Right cardiac atrium (tissue), 5 donors: ENCODE measurements around the gene TTC33. TPM values are rescaled to one million over a fixed set of nuclear protein-coding genes. Genes with fewer than 3 reads are reported as not detected.
"Not testable (repeated sequence)": the region's sequence is repeated elsewhere in the genome, so short reads cannot be mapped to it uniquely, and the experiment has no call there.

Experiments
- ATAC-seq, 2 donors: fragments of 200-7000 bp; cut with Tn5 transposase; one replicate each; pipeline versions ENCODE4 v1.8.0 to v1.9.1; 2020; ENCODE audit warnings: moderate library complexity in 2 of 2, mild to moderate bottlenecking in 1 of 2
- DNase-seq, 3 donors: peaks; one replicate each; pipeline ENCODE4 v3.0.0-alpha.2; 2020
- H3K27ac ChIP-seq: one replicate; pipeline ENCODE4 v1.5.1; 2013; ENCODE audit warnings: mild to moderate bottlenecking, low read length, control low read depth, moderate library complexity
- H3K27me3 ChIP-seq: one replicate; pipeline ENCODE4 v1.6.1; 2013; ENCODE audit not compliant: control insufficient read depth, insufficient read depth
- H3K4me1 ChIP-seq: one replicate; pipeline ENCODE4 v1.6.1; 2013; ENCODE audit warnings: low read length; ENCODE audit not compliant: control insufficient read depth, insufficient read depth
- H3K4me3 ChIP-seq: one replicate; pipeline ENCODE4 v1.5.1; 2013; ENCODE audit warnings: low read length, control low read depth
- H3K9me3 ChIP-seq: one replicate; pipeline ENCODE4 v1.6.1; 2013; ENCODE audit warnings: low read length; ENCODE audit not compliant: control insufficient read depth
- WGBS: extraction: QIAGEN DNeasy Blood & Tissue Kit; methylation state at CpG from one replicate; pipeline ENCODE4 v1.1.7; 2013; 5-methylcytosine and 5-hydroxymethylcytosine counted together
- intact Hi-C, 4 donors: fragments of 100-400 bp; cut with DNase I; formaldehyde crosslinking; loops; one replicate each; pipeline versions ENCODE4 v1.11.0 to v1.14.0; 2022 to 2023
- polyA plus RNA-seq: library from polyadenylated mRNA; stranded (reverse); fragments of 200-250 nt; gene quantifications from one replicate; pipeline ENCODE4 v1.2.3, GENCODE V29; 2013
- total RNA-seq, 4 donors: library from RNA; stranded (reverse); fragmentation: NEBNext Ultra II Directional; extraction: Animal tissue kit (Norgen Biotek cat#: 25700); gene quantifications; one replicate each; pipeline ENCODE4 v1.2.1, GENCODE V29; 2021
- donor health status: healthy with polysubstance abuse.
- donor health status: DM: no; HTN: yes; CAD: no.
- donor health status: DM: no; HTN: no; CAD: no.
- donor health status: DM: no; HTN: yes; CAD: no; lungs with severe emphysema.
- donor health status: DM: yes; HTN: yes; CAD: no.

Gene TTC33
- total and polyA plus RNA-seq, 5 donors = 7.2 to 17.5 (median 16.7) TPM

GRCh38 chr5:40746703-40747102 is 9.1 kb downstream of the TTC33 start:
- WGBS = 40% methylated on average over 4 of the region's 4 CpGs
- H3K9me3 ChIP-seq = no peaks in the 10 kb centered on the region
- no peak overlapping the region for H3K27ac ChIP-seq
- no peaks in the 10 kb centered on the region for H3K27me3 ChIP-seq
- no peak overlapping the region for H3K4me3 ChIP-seq
- ATAC-seq (peak in 1 of 2 donors; percentile 52), DNase-seq (no peak)
- no peaks in the 10 kb centered on the region for H3K4me1 ChIP-seq
- intact Hi-C loops = no loop called here

DNA sequence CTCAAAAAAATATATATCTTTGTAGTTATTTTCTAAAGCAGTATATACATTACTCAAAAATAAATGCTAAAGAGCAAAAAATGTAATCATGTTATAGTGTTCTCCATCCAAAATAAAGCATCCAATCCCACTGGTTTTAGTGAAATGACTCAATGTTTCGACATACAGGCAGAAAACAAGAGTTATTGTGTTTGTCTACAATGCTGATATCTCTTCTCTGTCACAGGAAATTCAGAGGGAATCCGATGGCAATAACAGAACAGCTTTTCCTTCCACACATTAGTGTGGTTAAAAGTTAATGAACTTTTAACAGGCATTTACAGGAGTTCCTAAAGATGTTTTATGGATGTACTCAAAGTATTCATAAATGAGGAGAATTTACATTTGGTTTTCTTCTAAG is 12.0 kb downstream of the TTC33 start:
- 70% methylated on average over 2 of the region's 2 CpGs for whole genome bisulfite sequencing
- Histone ChIP-seq H3K4me3 (no peak overlapping the region), H3K27ac (no peak overlapping the region), H3K27me3 (no peaks in the 10 kb centered on the region), H3K9me3 (peaks cover 6% of the 10 kb centered on the region), H3K4me1 (no peaks in the 10 kb centered on the region)
- DNase-seq (no peak), ATAC-seq (no peak)
- intact Hi-C loops = no loop called here

DNA sequence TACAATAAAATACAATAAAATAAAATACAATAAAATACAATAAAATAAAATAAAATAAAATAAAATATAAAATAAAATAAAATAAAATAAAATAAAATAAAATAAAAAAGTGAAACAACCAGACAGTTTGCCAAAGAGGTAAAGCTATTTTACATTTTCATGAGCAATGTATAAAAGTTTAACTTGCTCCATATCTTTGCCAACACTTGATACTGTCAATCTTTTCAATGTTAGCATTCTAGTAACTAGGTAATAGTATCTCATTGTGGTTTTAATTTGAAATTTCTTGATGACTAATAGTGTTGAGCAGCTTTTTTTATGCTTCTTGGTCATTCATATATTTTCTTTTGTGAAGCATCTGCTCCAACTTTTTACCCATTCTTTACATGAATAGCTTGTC is 17.3 kb downstream of the TTC33 start:
- intact Hi-C loops = loop anchor here in 1 of 4 donors (10.0 kb wide), 1 partner anchor 1154 kb away; no protein-coding TSS in a partner anchor
- Histone ChIP-seq H3K4me1 (peaks cover 5% of the 10 kb centered on the region), H3K27ac (no peak overlapping the region), H3K4me3 (no peak overlapping the region), H3K9me3 (peaks cover 6% of the 10 kb centered on the region), H3K27me3 (no peaks in the 10 kb centered on the region)
- DNase-seq (no peak), ATAC-seq (no peak)

DNA sequence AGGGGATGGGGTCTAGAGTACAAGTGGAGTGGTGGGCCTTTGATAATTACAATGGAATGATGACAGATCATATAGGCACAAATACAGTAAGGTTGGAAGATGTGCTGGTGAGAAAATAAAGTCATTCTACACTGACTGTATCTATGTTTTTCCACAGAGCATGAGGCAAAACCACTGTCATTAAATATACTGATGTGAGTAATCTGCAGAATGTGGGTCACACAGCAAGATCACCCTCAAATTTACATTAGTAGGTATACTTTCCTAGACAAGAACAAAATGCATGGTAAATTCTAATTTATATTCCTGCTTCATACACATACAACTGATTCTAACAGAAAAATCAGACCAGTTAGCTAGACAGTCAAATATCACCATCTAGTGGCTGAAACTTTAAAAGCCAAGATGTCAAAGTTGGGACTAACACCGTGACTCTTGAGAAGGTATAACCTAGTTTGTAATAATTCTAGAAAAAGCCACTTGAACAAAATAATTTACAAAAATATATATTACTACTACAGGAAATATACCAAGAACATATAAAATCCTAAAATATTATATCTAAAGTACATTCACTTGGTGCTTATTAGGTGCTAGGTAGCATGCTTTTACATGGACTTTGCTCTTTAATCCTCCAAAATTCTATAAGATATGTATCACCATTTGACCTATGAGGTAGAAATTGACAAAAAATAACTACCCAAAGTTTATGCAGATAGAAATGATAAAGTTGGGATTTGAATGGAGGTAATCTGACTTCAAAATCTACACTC is 19.5 kb downstream of the TTC33 start:
- Histone ChIP-seq H3K9me3 (peaks cover 5% of the 10 kb centered on the region), H3K27ac (no peak overlapping the region), H3K4me3 (no peak overlapping the region), H3K27me3 (no peaks in the 10 kb centered on the region), H3K4me1 (peaks cover 6% of the 10 kb centered on the region)
- 7% methylated on average over 1 of the region's 1 CpG for WGBS
- intact Hi-C loops = loop anchor here in 1 of 4 donors (10.0 kb wide), 1 partner anchor 1151 kb away; no protein-coding TSS in a partner anchor
- ATAC-seq (peak; percentile 37 to 45), DNase-seq (no peak)

- peaks cover 5% of the 10 kb centered on the region for H3K9me3 ChIP-seq
- no peak overlapping the region for H3K27ac ChIP-seq
- intact Hi-C loops = loop anchor here in 1 of 4 donors (10.0 kb wide), 1 partner anchor 1151 kb away; no protein-coding TSS in a partner anchor
- no peak for DNase-seq
- no peak overlapping the region for H3K4me3 ChIP-seq
- H3K27me3 ChIP-seq = no peaks in the 10 kb centered on the region
- peaks cover 6% of the 10 kb centered on the region for H3K4me1 ChIP-seq
- ATAC-seq = no peak
Observed at GRCh38 chr5:40735609-40736008, 20.2 kb downstream of the TTC33 start.

- DNase-seq = no peak
- Histone ChIP-seq H3K27me3 (no peaks in the 10 kb centered on the region), H3K9me3 (peaks cover 3% of the 10 kb centered on the region), H3K27ac (no peak overlapping the region), H3K4me3 (no peak overlapping the region), H3K4me1 (peaks cover 6% of the 10 kb centered on the region)
- peak in 1 of 2 donors; percentile 50 for ATAC-seq
- intact Hi-C loops = loop anchor here in 1 of 4 donors (10.0 kb wide), 1 partner anchor 1150 kb away; no protein-coding TSS in a partner anchor
- 51% methylated on average over 2 of the region's 2 CpGs for WGBS
Observed at GRCh38 chr5:40734986-40735385, 20.8 kb downstream of the TTC33 start.

GRCh38 chr5:40733879-40734563 is 21.7 kb downstream of the TTC33 start:
- WGBS = 31% methylated on average over 3 of the region's 3 CpGs
- intact Hi-C loops = loop anchor here in 1 of 4 donors (10.0 kb wide), 1 partner anchor 1149 kb away; no protein-coding TSS in a partner anchor
- H3K4me3 ChIP-seq = no peak overlapping the region
- H3K27ac ChIP-seq = peak overlapping the region; percentile 26
- peak; percentile 83 to 88 for ATAC-seq
- no peaks in the 10 kb centered on the region for H3K27me3 ChIP-seq
- DNase-seq = no peak
- no peaks in the 10 kb centered on the region for H3K9me3 ChIP-seq
- peaks cover 6% of the 10 kb centered on the region for H3K4me1 ChIP-seq

- WGBS = 78% methylated on average over 2 of the region's 2 CpGs
- Histone ChIP-seq H3K27me3 (no peaks in the 10 kb centered on the region), H3K9me3 (no peaks in the 10 kb centered on the region), H3K27ac (no peak overlapping the region), H3K4me3 (no peak overlapping the region), H3K4me1 (peaks cover 6% of the 10 kb centered on the region)
- ATAC-seq (peak in 1 of 2 donors; percentile 10), DNase-seq (no peak)
- intact Hi-C loops = loop anchor here in 1 of 4 donors (10.0 kb wide), 1 partner anchor 1149 kb away; no protein-coding TSS in a partner anchor
Observed at GRCh38 chr5:40733434-40733833, 22.3 kb downstream of the TTC33 start.

- DNase-seq = peak in 2 of 3 donors; percentile 20 to 55
- H3K27me3 ChIP-seq, ATAC-seq, intact Hi-C loops, H3K4me1 ChIP-seq, H3K9me3 ChIP-seq, H3K4me3 ChIP-seq, H3K27ac ChIP-seq: not testable (repeated sequence)
- WGBS = 93% methylated on average over 37 of the region's 37 CpGs
Observed at GRCh38 chr5:40722497-40722911, 33.3 kb downstream of the TTC33 start.

DNA sequence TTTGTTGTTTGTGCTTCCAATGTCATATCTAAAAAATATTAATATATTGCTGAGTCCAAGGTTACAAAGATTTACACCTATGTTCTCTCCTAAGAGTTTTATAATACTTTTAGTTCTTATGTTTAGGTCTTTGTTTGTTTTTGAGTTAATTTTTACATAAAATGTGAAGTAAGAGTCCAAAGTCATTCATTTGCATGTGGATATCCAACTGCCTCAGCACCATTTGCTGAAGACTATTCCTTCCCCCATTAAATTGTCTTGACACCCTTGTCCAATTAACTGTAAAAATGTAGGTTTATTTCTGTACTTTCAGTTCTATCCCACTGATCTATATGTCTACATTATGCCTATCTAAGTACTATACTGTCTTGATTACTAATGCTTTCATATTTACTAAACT is 35.7 kb downstream of the TTC33 start:
- Histone ChIP-seq H3K27ac (no peak overlapping the region), H3K9me3 (peaks cover 2% of the 10 kb centered on the region), H3K4me1 (no peaks in the 10 kb centered on the region), H3K4me3 (no peak overlapping the region), H3K27me3 (no peaks in the 10 kb centered on the region)
- DNase-seq (no peak), ATAC-seq (no peak)
- intact Hi-C loops = no loop called here

DNA sequence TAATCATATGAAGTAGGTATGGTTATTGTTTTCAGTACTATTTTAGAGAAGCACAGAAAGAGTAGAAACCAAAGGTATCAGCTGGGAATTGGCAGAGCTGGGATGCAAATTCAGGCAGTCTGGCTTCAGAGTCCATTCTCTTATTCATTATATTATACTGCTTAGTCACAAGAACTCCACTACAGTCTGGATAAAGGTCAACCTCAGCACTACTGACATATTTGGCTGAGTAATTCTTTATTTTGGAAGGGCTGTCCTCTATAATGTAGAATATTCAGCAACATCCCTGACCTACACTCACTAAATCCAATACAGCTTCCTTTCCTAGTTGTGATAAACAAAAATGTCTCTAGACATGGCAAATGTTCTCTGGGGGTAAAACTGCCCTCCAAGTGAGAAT is 38.5 kb downstream of the TTC33 start:
- intact Hi-C loops = no loop called here
- no peaks in the 10 kb centered on the region for H3K27me3 ChIP-seq
- H3K4me1 ChIP-seq = no peaks in the 10 kb centered on the region
- ATAC-seq (peak in 1 of 2 donors; percentile 36), DNase-seq (no peak)
- H3K27ac ChIP-seq = no peak overlapping the region
- peaks cover 2% of the 10 kb centered on the region for H3K9me3 ChIP-seq
- H3K4me3 ChIP-seq = no peak overlapping the region
